Measurements from ENCODE around the gene PLCG2.

DNA sequence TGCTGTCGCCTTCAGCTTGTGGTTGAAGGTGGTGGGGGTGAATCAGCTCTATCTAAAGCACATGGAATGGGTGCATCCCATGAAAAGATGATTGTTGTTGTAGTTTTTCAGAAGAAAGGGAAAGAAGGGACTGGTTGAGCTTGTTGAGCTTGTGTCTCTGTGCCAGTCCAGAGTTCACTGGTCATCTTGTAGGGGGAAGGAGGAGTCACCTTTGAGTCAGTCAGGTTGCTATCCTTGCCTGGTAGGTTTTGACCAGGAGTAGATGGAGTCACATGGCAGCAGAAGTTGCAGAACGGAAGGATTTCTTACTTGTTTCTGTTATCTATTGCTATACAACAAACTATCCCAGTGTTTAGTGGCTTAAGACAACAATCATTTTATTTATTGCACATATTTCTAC, 73.3 kb downstream of the PLCG2 start:
- TF ChIP-seq EZH2 (IDR thresholded peaks at IDR 0.05; ENCODE audit: borderline replicate concordance, low read depth, low read length, severe bottlenecking): no peak
- TF ChIP-seq, protein P1, sequence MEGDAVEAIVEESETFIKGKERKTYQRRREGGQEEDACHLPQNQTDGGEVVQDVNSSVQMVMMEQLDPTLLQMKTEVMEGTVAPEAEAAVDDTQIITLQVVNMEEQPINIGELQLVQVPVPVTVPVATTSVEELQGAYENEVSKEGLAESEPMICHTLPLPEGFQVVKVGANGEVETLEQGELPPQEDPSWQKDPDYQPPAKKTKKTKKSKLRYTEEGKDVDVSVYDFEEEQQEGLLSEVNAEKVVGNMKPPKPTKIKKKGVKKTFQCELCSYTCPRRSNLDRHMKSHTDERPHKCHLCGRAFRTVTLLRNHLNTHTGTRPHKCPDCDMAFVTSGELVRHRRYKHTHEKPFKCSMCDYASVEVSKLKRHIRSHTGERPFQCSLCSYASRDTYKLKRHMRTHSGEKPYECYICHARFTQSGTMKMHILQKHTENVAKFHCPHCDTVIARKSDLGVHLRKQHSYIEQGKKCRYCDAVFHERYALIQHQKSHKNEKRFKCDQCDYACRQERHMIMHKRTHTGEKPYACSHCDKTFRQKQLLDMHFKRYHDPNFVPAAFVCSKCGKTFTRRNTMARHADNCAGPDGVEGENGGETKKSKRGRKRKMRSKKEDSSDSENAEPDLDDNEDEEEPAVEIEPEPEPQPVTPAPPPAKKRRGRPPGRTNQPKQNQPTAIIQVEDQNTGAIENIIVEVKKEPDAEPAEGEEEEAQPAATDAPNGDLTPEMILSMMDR (IDR thresholded peaks at IDR 0.05; ENCODE audit: borderline replicate concordance, extremely low read depth, low read length, poor library complexity, severe bottlenecking): no peak

All from DND-41 (cell line).